GM12891 (cell line): ENCODE results near the gene SPC24.

Experiments used
- POLR2A ChIP-seq: IDR thresholded peaks from 2 replicates; pipeline ENCODE4 v1.6.1; 2011; ENCODE audit warnings: low read depth, low read length, control low read depth
- POLR2AphosphoS5 ChIP-seq: IDR thresholded peaks from 2 replicates; pipeline ENCODE4 v1.6.1; 2011; ENCODE audit warnings: low read depth, low read length, control low read depth
- POU2F2 ChIP-seq: IDR thresholded peaks from 2 replicates; pipeline ENCODE4 v1.6.1; 2011; ENCODE audit warnings: low read depth, mild to moderate bottlenecking, control low read depth, low read length, moderate library complexity
- TAF1 ChIP-seq: IDR thresholded peaks from 2 replicates; pipeline ENCODE4 v1.6.1; 2011; ENCODE audit warnings: low read depth, low read length, control low read depth

DNA sequence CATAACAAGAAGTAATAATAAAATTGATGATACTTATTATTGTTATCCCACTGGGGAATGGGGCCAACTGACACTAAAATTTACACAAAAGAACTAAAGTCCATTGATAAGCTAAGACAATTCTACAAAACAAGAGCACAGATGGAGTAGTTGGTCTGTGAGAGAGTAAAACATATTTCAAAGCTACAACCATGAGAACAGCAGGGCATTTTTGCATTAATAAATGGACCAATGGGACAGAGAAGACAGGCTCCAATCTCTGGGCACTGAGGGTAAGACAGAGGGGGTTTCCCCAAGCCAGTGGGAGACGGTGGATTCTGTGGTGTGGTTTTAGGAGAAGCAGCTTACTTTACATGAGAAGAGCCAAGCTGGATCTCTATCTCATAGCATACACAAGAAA is 27.4 kb upstream of the SPC24 start:
- no peak for TF ChIP-seq TAF1
- TF ChIP-seq POLR2AphosphoS5 = no peak
- TF ChIP-seq POLR2A = no peak
- no peak for TF ChIP-seq POU2F2
